Cardiac fibroblast (primary cell): ENCODE results near the gene CITED4.
"Not testable (repeated sequence)": the region's sequence is repeated elsewhere in the genome, so short reads cannot be mapped to it uniquely, and the experiment has no call there.

Source experiments
- DNase-seq, 2 donors: peaks; one replicate each; pipeline versions ENCODE4 v3.0.0 to v3.0.0-alpha.2; 2010; ENCODE audit warnings: low read depth in 2 of 2
- H3K4me3 ChIP-seq, 2 donors: replicated peaks in 1 of 2; 1 replicate in 1 of 2; 2 replicates in 1 of 2; pipeline ENCODE4 v1.5.1; 2011; ENCODE audit warnings: low read depth in 2 of 2, low read length in 2 of 2, mild to moderate bottlenecking in 2 of 2, moderate library complexity in 1 of 2
- TF ChIP-seq, protein P1 (sequence below): IDR thresholded peaks from one replicate; pipeline ENCODE4 v1.5.1; 2011; ENCODE audit warnings: low read depth, mild to moderate bottlenecking, low read length, inconsistent platforms

Gene CITED4

DNA sequence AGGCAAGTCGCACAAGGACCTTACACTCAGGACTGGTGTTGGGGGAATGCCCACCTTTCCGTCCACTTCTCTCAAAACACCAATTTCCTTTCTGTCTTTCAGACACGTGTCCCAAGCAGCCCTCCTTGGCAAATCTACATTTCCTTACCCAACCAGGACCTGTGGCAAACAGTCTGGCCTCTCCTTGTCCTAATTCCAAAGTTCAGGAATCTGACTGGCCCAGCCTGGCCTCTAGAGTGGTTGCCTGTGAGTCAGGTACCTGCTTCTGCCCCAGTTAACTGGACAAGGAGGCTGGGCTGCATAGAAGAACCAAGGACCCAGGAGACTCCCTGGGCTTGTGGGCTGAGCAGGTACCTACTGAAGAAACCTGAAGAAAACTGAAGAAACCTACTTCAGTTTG, 34.3 kb upstream of the CITED4 start:
- TF ChIP-seq, protein P1, sequence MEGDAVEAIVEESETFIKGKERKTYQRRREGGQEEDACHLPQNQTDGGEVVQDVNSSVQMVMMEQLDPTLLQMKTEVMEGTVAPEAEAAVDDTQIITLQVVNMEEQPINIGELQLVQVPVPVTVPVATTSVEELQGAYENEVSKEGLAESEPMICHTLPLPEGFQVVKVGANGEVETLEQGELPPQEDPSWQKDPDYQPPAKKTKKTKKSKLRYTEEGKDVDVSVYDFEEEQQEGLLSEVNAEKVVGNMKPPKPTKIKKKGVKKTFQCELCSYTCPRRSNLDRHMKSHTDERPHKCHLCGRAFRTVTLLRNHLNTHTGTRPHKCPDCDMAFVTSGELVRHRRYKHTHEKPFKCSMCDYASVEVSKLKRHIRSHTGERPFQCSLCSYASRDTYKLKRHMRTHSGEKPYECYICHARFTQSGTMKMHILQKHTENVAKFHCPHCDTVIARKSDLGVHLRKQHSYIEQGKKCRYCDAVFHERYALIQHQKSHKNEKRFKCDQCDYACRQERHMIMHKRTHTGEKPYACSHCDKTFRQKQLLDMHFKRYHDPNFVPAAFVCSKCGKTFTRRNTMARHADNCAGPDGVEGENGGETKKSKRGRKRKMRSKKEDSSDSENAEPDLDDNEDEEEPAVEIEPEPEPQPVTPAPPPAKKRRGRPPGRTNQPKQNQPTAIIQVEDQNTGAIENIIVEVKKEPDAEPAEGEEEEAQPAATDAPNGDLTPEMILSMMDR = no peak
- no peak overlapping the region for H3K4me3 ChIP-seq
- no peak for DNase-seq

DNA sequence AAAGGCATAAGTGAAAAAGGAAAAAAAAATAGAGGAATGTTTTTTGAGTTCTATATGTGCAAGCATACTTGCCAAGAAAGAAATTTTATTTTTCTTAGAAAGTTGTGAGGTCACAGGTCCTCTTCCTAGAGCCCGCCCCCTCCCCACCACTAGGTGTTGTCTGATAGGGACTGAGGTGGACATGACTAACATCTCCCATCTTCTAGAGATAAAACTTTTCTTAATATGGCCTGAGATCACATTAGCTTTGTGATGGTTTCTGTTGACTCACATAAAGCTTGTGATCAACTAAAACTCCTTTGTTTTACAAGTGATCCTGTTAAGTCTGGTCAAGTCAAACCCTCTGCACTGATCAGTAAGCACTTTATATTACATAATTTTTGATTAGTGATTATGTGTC, 33.4 kb upstream of the CITED4 start:
- no peak overlapping the region for H3K4me3 ChIP-seq
- no peak for DNase-seq
- TF ChIP-seq, protein P1 = no peak

DNA sequence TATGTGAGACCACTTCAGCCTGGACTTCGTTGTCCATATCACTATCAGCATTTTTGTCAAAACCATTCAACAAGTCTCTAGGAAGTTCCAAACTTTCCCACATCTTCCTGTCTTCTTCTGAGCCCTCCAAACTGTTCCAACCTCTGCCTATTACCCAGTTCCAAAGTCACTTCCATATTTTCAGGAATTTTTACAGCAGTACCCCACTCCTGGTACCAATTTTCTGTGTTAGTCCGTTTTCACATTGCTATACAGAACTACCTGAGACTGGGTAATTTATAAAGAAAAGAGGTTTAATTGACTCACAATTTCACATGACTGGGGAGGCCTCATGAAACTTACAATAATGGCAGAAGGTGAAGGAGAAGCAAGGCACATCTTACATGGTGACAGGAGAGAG, 32.7 kb upstream of the CITED4 start:
- not testable (repeated sequence) for DNase-seq, H3K4me3 ChIP-seq

DNA sequence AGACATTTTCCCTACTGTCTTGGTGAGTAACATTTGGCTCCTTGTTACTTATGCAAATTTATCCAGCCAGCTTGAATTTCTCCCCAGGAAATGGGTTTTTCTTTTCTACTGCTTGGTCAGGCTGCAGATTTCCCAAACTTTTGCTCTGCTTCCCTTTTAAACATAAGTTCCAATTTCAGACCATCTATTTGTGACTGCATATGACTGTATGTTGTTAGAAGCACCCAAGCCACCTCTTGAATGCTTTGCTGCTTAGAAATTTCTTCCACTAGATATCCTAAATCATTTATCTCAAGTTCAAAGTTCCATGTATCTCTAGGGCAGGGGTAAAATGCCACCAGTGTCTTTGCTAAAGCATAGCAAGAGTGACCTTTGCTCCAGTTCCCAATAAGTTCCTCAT, 32.3 kb upstream of the CITED4 start:
- no peak overlapping the region for H3K4me3 ChIP-seq
- no peak for DNase-seq
- TF ChIP-seq, protein P1 = no peak

DNA sequence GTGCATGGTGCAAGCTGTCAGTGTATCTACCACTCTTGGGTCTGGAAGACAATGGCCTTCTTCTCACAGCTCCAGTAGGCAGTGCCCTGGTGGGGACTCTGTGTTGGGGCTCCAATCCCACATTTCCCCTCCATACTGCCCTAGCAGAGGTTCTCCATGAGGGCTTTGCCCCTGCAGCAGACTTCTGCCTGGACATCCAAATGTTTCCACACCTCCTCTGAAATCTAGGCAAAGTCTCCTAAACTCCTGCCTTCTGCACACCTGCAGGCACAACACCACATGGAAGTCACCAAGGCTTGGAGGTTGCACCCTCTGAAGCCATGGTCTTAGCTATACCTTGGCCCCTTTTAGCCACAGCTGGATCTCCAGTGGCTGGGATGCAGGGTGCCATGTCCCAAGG, 31.8 kb upstream of the CITED4 start:
- TF ChIP-seq, protein P1 = no peak
- H3K4me3 ChIP-seq = no peak overlapping the region

DNA sequence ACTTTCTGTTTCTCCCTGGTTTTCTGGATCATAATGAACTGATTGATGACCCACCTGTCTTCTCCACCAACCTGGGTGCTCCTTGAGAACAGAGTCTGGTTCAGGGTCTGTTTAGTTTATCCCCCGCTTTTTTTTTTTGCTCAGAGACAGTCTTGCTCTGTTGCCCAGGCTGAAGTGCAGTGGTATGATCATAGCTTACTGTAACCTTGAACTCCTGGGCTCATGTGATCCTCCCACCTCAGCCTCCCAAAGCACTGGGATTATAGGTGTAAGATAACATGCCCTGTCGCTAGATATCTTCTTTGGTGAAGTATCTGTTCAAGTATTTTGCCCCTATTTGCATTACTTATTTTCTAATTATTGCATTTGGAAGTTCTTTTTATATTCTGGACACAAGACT, 30.2 kb upstream of the CITED4 start:
- DNase-seq = no peak
- H3K4me3 ChIP-seq = no peak overlapping the region
- TF ChIP-seq, protein P1 = no peak

More for the DNA sequence above, 31.8 kb upstream of the CITED4 start:
- no peak for DNase-seq

DNA sequence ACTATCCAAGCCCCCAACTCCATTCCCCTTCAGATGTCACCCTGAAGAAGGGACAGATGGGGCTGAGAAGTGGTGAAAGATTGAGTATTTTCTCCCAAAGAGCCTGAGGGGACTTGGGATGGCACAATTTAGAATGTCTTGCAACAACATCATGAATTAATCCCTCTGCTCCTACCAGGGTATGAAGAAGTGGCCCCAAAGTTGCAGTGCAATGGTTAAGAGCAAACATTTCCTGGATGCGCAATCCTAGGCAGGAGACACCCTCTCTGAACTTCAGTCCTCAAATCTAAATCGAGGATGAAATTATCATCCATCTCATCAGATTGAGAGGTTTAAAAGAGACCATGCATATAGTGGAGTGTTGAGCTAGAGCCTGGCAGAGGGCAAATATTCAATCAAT, 28.6 kb upstream of the CITED4 start:
- no peak for DNase-seq

More for the DNA sequence above, 28.6 kb upstream of the CITED4 start:
- TF ChIP-seq, protein P1 = no peak
- H3K4me3 ChIP-seq = no peak overlapping the region
